Fibroblast of lung (primary cell): ENCODE data around the gene PRKAG3. TPM values are rescaled to one million over a fixed set of nuclear protein-coding genes. Genes with fewer than 3 reads are reported as not detected.

Source experiments
- DNase-seq, 2 donors: peaks; one replicate each; pipeline versions ENCODE4 v3.0.0 to v3.0.0-alpha.2; 2010; ENCODE audit warnings: low read depth in 2 of 2
- H2AFZ ChIP-seq: 2 replicates; pipeline ENCODE4 v1.5.1; 2012; ENCODE audit warnings: low read length, control low read depth, inconsistent platforms
- H3K27ac ChIP-seq: 2 replicates; pipeline ENCODE4 v1.5.1; 2011; ENCODE audit warnings: low read length, control low read depth; ENCODE audit not compliant: insufficient read depth
- H3K27me3 ChIP-seq: 2 replicates; pipeline ENCODE4 v1.5.1; 2011; ENCODE audit warnings: mild to moderate bottlenecking, low read length; ENCODE audit not compliant: control insufficient read depth, insufficient read depth
- H3K36me3 ChIP-seq: 2 replicates; pipeline ENCODE4 v1.5.1; 2011; ENCODE audit warnings: low read length; ENCODE audit not compliant: control insufficient read depth, insufficient read depth
- H3K4me1 ChIP-seq: 2 replicates; pipeline ENCODE4 v1.5.1; 2011; ENCODE audit warnings: low read length; ENCODE audit not compliant: control insufficient read depth, insufficient read depth; ENCODE audit errors: extremely low read depth
- H3K4me2 ChIP-seq: 2 replicates; pipeline ENCODE4 v1.5.1; 2011; ENCODE audit warnings: low read length, control low read depth; ENCODE audit not compliant: insufficient read depth; ENCODE audit errors: extremely low read depth
- H3K4me3 ChIP-seq, 4 experiments: fragments of 200-600 bp in 1 of 4; sonication (generic) in 1 of 4; replicated peaks in 1 of 4; 2 replicates each; pipeline ENCODE4 v1.5.1; 2011 to 2016; ENCODE audit warnings: low read length in 4 of 4, low read depth in 3 of 4, mild to moderate bottlenecking in 3 of 4, control low read depth in 2 of 4, inconsistent platforms in 1 of 4, mixed read lengths in 1 of 4; ENCODE audit not compliant: insufficient read depth in 1 of 4; ENCODE audit errors: control extremely low read depth in 1 of 4
- H3K79me2 ChIP-seq: 2 replicates; pipeline ENCODE4 v1.5.1; 2012; ENCODE audit warnings: mild to moderate bottlenecking, low read length, inconsistent platforms; ENCODE audit not compliant: control insufficient read depth, insufficient read depth
- H3K9ac ChIP-seq: 2 replicates; pipeline ENCODE4 v1.5.1; 2011; ENCODE audit warnings: mild to moderate bottlenecking, low read length, control low read depth; ENCODE audit not compliant: insufficient read depth
- H3K9me3 ChIP-seq: 2 replicates; pipeline ENCODE4 v1.5.1; 2012; ENCODE audit warnings: low read depth, low read length; ENCODE audit not compliant: control insufficient read depth, insufficient read depth
- H4K20me1 ChIP-seq: 2 replicates; pipeline ENCODE4 v1.5.1; 2011; ENCODE audit warnings: low read length; ENCODE audit not compliant: control insufficient read depth, insufficient read depth; ENCODE audit errors: extremely low read depth
- EZH2 ChIP-seq: IDR thresholded peaks from 2 replicates; pipeline ENCODE4 v1.5.1; 2012; ENCODE audit warnings: low read length, control low read depth, mild to moderate bottlenecking; ENCODE audit errors: missing control alignments
- polyA plus RNA-seq, 2 donors: library from polyadenylated mRNA; depleted of rRNA in 1 of 2; stranded (reverse) in 1 of 2; unstranded in 1 of 2; fragments of >200 nt; gene quantifications; 2 replicates each; pipeline ENCODE4 v1.2.1, GENCODE V29; 2011 to 2012; ENCODE audit warnings: missing spikeins in 1 of 2
- total RNA-seq: library from RNA; depleted of rRNA; stranded (reverse); fragments of >200 nt; gene quantifications from 2 replicates; pipeline ENCODE4 v1.2.1, GENCODE V29; 2014
- TF ChIP-seq, protein P1 (sequence below), 2 donors: IDR thresholded peaks in 1 of 2; conservative IDR thresholded peaks in 1 of 2; 1 replicate in 1 of 2; 2 replicates in 1 of 2; pipeline ENCODE4 v1.5.1; 2011 to 2012; ENCODE audit warnings: low read length in 2 of 2, control low read depth in 1 of 2, inconsistent platforms in 1 of 2, low read depth in 1 of 2, mild to moderate bottlenecking in 1 of 2

Gene PRKAG3
- total and polyA plus RNA-seq, 2 donors (not counting 1 experiment from before 2014, with no cell fraction given) = 0.33 TPM; not detected in 1

DNA sequence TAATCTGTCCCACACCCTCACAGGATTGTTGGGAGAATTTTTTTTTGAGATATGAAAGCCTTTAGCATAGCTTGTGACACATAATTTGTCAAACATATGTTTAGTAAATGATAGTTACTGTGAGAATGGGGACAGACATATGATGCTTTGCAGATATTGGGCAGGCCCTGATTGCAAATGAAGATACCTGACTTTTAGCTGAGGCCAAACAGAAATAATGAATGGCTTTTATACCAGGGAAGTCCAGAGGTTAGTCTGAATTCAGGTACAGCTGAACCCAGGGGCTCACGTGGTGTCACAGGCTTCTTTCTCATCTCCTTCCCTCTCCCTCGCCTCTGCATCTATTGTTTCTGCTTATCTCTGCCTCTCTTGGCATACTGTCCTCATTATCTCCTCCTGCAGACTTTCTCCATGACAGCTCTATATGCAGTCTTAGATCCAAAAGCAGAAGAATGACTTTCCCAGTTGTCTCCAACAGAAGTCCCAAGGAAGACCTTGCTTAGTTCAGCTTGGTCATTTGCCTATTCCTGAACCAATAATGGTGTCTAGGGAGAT lies 44.2 kb upstream of the PRKAG3 start:
- Histone ChIP-seq H3K4me1 (no peaks in the 10 kb centered on the region), H4K20me1 (no peaks in the 10 kb centered on the region), H3K4me2 (no peak overlapping the region), H3K36me3 (no peaks in the 10 kb centered on the region), H3K9ac (no peak overlapping the region), H3K79me2 (no peaks in the 10 kb centered on the region), H3K9me3 (no peaks in the 10 kb centered on the region), H2AFZ (no peak overlapping the region), H3K27me3 (peaks cover 54% of the 10 kb centered on the region), H3K4me3 (no peak overlapping the region), H3K27ac (no peak overlapping the region)
- TF ChIP-seq, protein P1, sequence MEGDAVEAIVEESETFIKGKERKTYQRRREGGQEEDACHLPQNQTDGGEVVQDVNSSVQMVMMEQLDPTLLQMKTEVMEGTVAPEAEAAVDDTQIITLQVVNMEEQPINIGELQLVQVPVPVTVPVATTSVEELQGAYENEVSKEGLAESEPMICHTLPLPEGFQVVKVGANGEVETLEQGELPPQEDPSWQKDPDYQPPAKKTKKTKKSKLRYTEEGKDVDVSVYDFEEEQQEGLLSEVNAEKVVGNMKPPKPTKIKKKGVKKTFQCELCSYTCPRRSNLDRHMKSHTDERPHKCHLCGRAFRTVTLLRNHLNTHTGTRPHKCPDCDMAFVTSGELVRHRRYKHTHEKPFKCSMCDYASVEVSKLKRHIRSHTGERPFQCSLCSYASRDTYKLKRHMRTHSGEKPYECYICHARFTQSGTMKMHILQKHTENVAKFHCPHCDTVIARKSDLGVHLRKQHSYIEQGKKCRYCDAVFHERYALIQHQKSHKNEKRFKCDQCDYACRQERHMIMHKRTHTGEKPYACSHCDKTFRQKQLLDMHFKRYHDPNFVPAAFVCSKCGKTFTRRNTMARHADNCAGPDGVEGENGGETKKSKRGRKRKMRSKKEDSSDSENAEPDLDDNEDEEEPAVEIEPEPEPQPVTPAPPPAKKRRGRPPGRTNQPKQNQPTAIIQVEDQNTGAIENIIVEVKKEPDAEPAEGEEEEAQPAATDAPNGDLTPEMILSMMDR (conservative IDR thresholded peaks at IDR 0.05 in 1 of 2, IDR thresholded peaks at IDR 0.05 in 1 of 2; ENCODE audit: low read depth in 1 of 2, low read length in 2 of 2) = no peak
- no peak for TF ChIP-seq EZH2
- no peak for DNase-seq

DNA sequence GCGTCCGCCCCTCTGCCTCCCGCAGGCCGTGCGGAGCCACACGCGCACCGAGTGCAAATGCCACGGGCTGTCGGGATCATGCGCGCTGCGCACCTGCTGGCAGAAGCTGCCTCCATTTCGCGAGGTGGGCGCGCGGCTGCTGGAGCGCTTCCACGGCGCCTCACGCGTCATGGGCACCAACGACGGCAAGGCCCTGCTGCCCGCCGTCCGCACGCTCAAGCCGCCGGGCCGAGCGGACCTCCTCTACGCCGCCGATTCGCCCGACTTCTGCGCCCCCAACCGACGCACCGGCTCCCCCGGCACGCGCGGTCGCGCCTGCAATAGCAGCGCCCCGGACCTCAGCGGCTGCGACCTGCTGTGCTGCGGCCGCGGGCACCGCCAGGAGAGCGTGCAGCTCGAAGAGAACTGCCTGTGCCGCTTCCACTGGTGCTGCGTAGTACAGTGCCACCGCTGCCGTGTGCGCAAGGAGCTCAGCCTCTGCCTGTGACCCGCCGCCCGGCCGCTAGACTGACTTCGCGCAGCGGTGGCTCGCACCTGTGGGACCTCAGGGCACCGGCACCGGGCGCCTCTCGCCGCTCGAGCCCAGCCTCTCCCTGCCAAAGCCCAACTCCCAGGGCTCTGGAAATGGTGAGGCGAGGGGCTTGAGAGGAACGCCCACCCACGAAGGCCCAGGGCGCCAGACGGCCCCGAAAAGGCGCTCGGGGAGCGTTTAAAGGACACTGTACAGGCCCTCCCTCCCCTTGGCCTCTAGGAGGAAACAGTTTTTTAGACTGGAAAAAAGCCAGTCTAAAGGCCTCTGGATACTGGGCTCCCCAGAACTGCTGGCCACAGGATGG lies 42.0 kb upstream of the PRKAG3 start:
- Histone ChIP-seq H3K4me1 (no peaks in the 10 kb centered on the region), H2AFZ (no peak overlapping the region), H4K20me1 (no peaks in the 10 kb centered on the region), H3K27ac (no peak overlapping the region), H3K36me3 (no peaks in the 10 kb centered on the region), H3K4me2 (no peak overlapping the region), H3K79me2 (no peaks in the 10 kb centered on the region), H3K27me3 (peaks cover 48% of the 10 kb centered on the region), H3K4me3 (no peak overlapping the region), H3K9me3 (no peaks in the 10 kb centered on the region), H3K9ac (no peak overlapping the region)
- no peak for DNase-seq
- peak; percentile 10 for TF ChIP-seq EZH2
- TF ChIP-seq, protein P1 (conservative IDR thresholded peaks at IDR 0.05 in 1 of 2, IDR thresholded peaks at IDR 0.05 in 1 of 2; ENCODE audit: low read depth in 1 of 2, low read length in 2 of 2) = no peak

DNA sequence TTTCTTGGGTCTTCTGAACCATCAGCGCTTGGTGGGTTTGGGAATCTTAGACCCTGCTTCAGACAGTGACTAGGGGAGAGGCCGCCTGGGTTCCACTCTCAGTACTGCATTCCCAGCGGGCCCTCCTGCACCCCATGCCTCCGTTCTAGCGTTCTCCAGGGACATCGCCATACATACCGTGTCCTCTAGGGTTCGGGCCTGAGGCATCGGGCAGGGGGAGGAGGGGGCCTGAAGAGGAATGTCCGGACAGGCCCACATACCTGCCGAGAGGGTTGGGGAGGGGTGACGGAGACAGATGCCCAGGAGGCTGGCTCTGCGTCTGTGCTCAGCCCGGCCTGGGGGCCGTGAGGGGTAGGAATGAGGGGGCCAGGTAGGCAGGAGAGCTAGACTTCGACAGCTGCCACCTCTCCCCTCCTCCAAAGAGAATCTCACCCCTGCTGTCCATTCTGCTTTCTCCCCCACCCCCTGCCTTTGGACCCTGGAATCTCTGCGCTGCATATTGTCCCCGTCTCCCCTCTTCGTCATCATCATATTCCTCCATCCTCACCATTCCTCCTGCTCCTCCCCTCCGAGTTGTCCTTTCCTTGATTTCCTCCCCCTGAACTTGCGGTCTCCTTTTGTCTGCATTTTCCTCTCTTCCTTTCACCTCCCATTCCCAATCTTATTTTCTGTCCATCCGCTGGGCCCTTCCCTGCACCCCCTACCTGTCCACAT lies 41.2 kb upstream of the PRKAG3 start:
- Histone ChIP-seq H3K9me3 (no peaks in the 10 kb centered on the region), H3K27me3 (peaks cover 51% of the 10 kb centered on the region), H2AFZ (no peak overlapping the region)

More for the DNA sequence above, 41.2 kb upstream of the PRKAG3 start:
- TF ChIP-seq, protein P1 (conservative IDR thresholded peaks at IDR 0.05 in 1 of 2, IDR thresholded peaks at IDR 0.05 in 1 of 2; ENCODE audit: low read depth in 1 of 2, low read length in 2 of 2) = no peak
- peak; percentile 90 for TF ChIP-seq EZH2
- no peak overlapping the region for H3K27ac ChIP-seq
- H3K4me2 ChIP-seq = no peak overlapping the region
- H3K4me3 ChIP-seq = no peak overlapping the region
- DNase-seq = no peak
- no peaks in the 10 kb centered on the region for H3K4me1 ChIP-seq
- H3K9ac ChIP-seq = no peak overlapping the region
- no peaks in the 10 kb centered on the region for H4K20me1 ChIP-seq
- no peaks in the 10 kb centered on the region for H3K36me3 ChIP-seq
- no peaks in the 10 kb centered on the region for H3K79me2 ChIP-seq
